Esophagus (tissue), 2 donors: Measurements from ENCODE around the gene APOL3. TPM values are rescaled to one million over a fixed set of nuclear protein-coding genes. Genes with fewer than 3 reads are reported as not detected.
"Not testable (repeated sequence)": the region's sequence is repeated elsewhere in the genome, so short reads cannot be mapped to it uniquely, and the experiment has no call there.

Experiments used
- H3K27ac ChIP-seq, 2 donors: one replicate each; pipeline ENCODE4 v1.5.1; 2013; ENCODE audit warnings: low read depth in 2 of 2, mild to moderate bottlenecking in 2 of 2, inconsistent platforms in 1 of 2, low read length in 1 of 2, moderate library complexity in 1 of 2
- H3K27me3 ChIP-seq, 2 donors: one replicate each; pipeline ENCODE4 v1.6.1; 2013; ENCODE audit warnings: low read length in 2 of 2, control low read depth in 1 of 2, mild to moderate bottlenecking in 1 of 2; ENCODE audit not compliant: insufficient read depth in 2 of 2, control insufficient read depth in 1 of 2
- H3K36me3 ChIP-seq, 2 donors: one replicate each; pipeline ENCODE4 v1.6.1; 2013; ENCODE audit warnings: low read length in 1 of 2; ENCODE audit not compliant: control insufficient read depth in 2 of 2, insufficient read depth in 2 of 2
- H3K4me1 ChIP-seq, 2 donors: one replicate each; pipeline ENCODE4 v1.6.1; 2013; ENCODE audit warnings: low read length in 1 of 2; ENCODE audit not compliant: control insufficient read depth in 2 of 2, insufficient read depth in 2 of 2
- H3K4me3 ChIP-seq, 2 donors: one replicate each; pipeline ENCODE4 v1.5.1; 2013; ENCODE audit warnings: low read length in 2 of 2, mild to moderate bottlenecking in 2 of 2, low read depth in 1 of 2, moderate library complexity in 1 of 2
- H3K9me3 ChIP-seq, 2 donors: one replicate each; pipeline ENCODE4 v1.6.1; 2013; ENCODE audit warnings: mild to moderate bottlenecking in 2 of 2, low read depth in 1 of 2, low read length in 1 of 2, moderate library complexity in 1 of 2; ENCODE audit not compliant: control insufficient read depth in 2 of 2, insufficient read depth in 1 of 2
- WGBS, 2 donors: extraction: QIAGEN DNeasy Blood & Tissue Kit; methylation state at CpG; one replicate each; pipeline ENCODE4 v1.1.7; 2013; 5-methylcytosine and 5-hydroxymethylcytosine counted together
- polyA plus RNA-seq, 2 donors: library from polyadenylated mRNA; stranded (reverse); fragments of 200-250 nt; gene quantifications; one replicate each; pipeline ENCODE4 v1.2.3, GENCODE V29; 2013
- donor health status: healthy with polysubstance abuse.
- donor health status: Bipolar disorder and iron deficiency.

Gene APOL3
- polyA plus RNA-seq, 2 donors, result 10.2 to 10.6 TPM

GRCh38 chr22:36101756-36102155 lies 58.8 kb downstream of the APOL3 start:
- no peaks in the 10 kb centered on the region for H3K4me1 ChIP-seq
- WGBS, 2 donors, result 94 to 99% methylated on average over 4 of the region's 4 CpGs

GRCh38 chr22:36100908-36101307 lies 59.6 kb downstream of the APOL3 start:
- WGBS, 2 donors, result 91 to 95% methylated on average over 4 of the region's 4 CpGs
- H3K36me3 ChIP-seq, result not testable (repeated sequence)

More at GRCh38 chr22:36101756-36102155, 58.8 kb downstream of the APOL3 start:
- Histone ChIP-seq H3K36me3 (no peaks in the 10 kb centered on the region), H3K27ac (no peak overlapping the region), H3K27me3 (no peaks in the 10 kb centered on the region), H3K4me3 (no peak overlapping the region), H3K9me3 (no peaks in the 10 kb centered on the region)

GRCh38 chr22:36100134-36100824 lies 60.3 kb downstream of the APOL3 start:
- Histone ChIP-seq H3K4me1 (no peaks in the 10 kb centered on the region), H3K4me3 (no peak overlapping the region), H3K27me3 (no peaks in the 10 kb centered on the region), H3K36me3 (no peaks in the 10 kb centered on the region), H3K9me3 (no peaks in the 10 kb centered on the region), H3K27ac (no peak overlapping the region)
- 71 to 73% methylated on average over 9 of the region's 9 CpGs for WGBS, 2 donors

More at GRCh38 chr22:36100908-36101307, 59.6 kb downstream of the APOL3 start:
- not testable (repeated sequence) for H3K9me3 ChIP-seq, H3K4me1 ChIP-seq, H3K27me3 ChIP-seq, H3K4me3 ChIP-seq, H3K27ac ChIP-seq

GRCh38 chr22:36099561-36099960 lies 61.0 kb downstream of the APOL3 start:
- not testable (repeated sequence) for H3K27ac ChIP-seq, H3K9me3 ChIP-seq, H3K4me3 ChIP-seq, H3K27me3 ChIP-seq, H3K36me3 ChIP-seq, H3K4me1 ChIP-seq
- 87 to 89% methylated on average over 10 of the region's 10 CpGs for WGBS, 2 donors

- Histone ChIP-seq H3K27me3 (no peaks in the 10 kb centered on the region), H3K27ac (no peak overlapping the region), H3K9me3 (no peaks in the 10 kb centered on the region), H3K36me3 (no peaks in the 10 kb centered on the region), H3K4me1 (no peaks in the 10 kb centered on the region), H3K4me3 (no peak overlapping the region)
- 72 to 79% methylated on average over 8 of the region's 8 CpGs for WGBS, 2 donors
These were observed 62.7 kb downstream of the APOL3 start for GRCh38 chr22:36097880-36098279.

- not testable (repeated sequence) for H3K27ac ChIP-seq, H3K4me3 ChIP-seq, H3K9me3 ChIP-seq, H3K27me3 ChIP-seq, H3K36me3 ChIP-seq, H3K4me1 ChIP-seq
- WGBS, 2 donors, result 83 to 100% methylated on average over 1 of the region's 3 CpGs
These were observed 69.8 kb downstream of the APOL3 start for GRCh38 chr22:36090772-36091171.

Other genes starting within 250 kb of the APOL3 start
- 10 to 100 TPM; 22.6 to 31.1 TPM for gene RBFOX2, start 131.9 kb downstream of the APOL3 start, polyA plus RNA-seq
- 1 to 10 TPM; 2.4 to 2.5 TPM for gene APOL4, start 41.1 kb upstream of the APOL3 start, polyA plus RNA-seq
- 10 to 100 TPM in 1 of 2 donors, 1 to 10 TPM in 1; 9.2 to 14.9 TPM for gene APOL2, start 78.8 kb upstream of the APOL3 start, polyA plus RNA-seq
- 10 to 100 TPM in 1 of 2 donors, 1 to 10 TPM in 1; 9.8 to 10.5 TPM for gene APOL1, start 92.4 kb upstream of the APOL3 start, polyA plus RNA-seq
- gene MYH9, start 227.2 kb upstream of the APOL3 start, polyA plus RNA-seq, result 100 to 1,000 TPM; 107 to 114 TPM